SHP77 (cell line): ENCODE data around the gene CHMP2A.

Experiments used
- DNase-seq, 2 experiments: peaks; one replicate each; lab custom pipeline; 2025; lab: John Stamatoyannopoulos, UW

Gene CHMP2A

DNA sequence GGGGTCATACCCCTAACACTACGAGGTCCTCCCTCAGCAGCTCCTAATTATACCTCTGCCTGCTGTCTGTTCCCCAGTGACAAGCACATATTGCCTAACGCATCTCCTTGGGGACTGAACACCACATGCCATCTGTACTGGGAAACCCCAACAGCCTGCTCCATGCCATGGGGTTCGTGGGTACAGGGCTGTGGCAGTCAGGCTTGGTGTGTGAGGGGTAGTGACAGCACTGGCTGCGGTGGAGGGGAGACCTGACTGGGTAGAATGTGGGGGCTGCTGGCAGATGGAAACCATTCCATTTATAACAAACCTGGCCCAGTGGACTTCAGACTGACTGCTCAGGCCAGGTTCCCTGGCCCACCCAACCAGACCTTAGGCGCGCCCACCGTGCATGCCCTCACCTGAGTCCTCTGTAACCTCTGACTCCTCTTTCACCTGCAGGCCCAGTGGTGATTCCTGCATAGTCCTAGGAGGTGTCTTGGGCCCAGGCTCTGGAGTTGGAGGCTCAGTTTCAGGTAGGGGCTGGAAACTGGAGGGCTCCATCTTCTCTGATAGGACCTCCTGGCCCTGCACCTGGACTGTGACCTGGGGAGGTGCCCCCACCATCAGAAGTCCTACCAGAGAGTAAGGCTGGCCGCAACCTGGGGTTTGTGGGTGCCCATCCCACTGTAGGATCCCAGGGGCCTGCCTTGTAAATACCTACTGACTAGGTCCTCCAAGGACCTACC lies 15.2 kb upstream of the CHMP2A start:
- DNase-seq, result no peak

DNA sequence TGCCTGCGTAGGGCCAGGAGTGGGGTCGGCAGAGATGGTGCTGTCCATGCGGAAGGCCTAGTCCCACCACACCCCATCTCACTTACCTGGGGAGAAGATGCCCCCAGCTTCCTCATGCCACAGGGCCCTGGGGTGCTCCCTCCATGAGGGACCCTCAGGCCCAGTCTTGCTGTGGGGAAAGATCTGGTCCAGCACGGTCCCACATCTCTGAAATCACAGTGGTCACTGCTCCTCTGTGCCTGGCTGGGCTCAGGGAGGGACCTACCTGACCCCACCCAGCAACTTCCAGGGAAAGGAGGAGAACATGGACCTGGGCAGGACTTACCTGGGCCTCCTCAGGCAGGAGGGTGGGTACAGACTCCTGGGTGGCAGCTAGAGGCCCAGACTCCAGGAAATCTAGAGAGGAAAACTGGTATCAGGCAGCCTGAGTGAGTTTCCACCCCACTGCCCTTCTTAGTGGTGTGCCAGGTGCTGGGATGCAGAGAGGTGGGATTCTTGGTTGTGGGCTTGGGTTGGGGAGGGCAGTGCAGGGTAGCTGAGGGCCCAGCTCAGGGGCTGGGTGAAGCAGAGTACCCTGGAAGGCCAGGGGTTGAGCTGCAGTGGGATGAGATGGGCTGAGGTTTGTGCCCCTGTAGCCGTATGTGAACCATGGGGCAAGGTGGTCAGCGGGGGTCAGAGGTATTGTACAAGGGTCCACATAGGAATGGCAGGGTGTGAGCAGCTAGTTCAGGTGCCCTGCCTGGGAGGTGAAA lies 14.5 kb upstream of the CHMP2A start:
- DNase-seq, result no peak

DNA sequence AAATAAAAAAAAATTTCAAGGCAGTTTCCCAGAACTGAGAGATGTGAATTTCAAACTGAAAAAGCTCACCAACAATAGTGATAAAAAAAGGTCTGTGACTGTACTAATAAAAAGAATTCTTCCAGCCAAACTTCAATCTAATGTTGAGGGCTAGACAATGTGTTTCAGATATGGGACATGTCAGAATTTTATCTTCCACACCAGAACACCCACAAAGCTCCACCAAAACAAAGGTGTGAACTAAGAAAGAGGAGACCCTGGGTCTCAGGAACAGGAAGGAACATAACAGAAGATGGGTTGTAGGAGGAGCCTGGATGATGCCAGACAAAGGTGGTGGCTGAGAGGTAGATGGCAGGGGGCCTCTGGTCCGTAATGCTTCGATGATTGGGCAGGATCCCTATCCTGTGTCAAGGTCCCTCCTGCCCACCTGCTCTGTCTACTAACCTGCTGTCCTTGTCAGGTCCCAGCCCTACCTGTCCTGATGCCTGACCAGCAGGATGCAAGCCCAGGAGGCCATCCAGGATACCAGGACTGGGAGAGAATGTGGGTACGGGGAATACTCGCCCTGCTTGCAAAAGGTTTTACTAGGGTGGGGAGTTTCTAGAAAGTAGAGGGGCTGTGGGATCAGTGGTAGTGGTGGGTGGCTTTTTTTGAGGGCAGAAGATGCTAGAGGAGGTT lies 13.7 kb upstream of the CHMP2A start:
- DNase-seq, result no peak

DNA sequence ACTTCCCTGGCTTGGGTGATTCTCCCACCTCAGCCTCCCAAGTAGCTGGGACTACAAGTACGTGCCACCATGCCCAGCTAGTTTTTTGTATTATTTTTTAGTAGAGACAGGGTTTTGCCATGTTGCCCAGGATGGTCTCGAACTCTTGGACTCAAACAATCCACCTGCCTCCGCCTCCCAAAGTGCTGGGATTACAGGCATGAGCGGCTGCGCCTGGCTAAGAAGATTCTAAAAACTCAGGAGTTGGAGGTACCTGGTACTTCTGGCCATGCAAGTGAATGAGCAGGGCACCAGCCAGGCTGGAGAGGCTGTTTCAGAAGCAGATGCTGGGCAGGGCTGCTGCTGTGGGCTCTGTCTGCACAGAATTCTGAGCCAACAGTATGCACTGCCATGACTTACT lies 12.1 kb upstream of the CHMP2A start:
- no peak for DNase-seq

DNA sequence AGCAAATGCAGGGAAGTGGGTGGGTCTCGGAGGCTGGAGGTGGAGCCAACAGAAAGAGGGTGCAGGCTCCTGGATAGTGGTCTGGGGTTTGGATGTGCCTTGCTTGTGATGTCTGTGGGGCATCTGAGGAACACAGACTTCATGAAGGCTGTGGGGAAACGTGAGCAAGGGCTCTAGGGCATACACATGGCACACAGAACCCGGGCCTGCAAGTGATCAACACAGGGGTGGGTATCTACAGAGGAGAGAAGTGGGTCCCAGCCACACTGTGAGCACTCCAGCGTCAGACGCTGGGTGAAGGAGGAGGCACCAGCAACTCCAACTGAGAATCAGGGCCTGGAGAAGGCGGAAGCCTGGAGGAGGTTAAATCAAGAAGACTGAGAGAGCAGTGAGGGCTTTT lies 8.9 kb upstream of the CHMP2A start:
- DNase-seq, result no peak

DNA sequence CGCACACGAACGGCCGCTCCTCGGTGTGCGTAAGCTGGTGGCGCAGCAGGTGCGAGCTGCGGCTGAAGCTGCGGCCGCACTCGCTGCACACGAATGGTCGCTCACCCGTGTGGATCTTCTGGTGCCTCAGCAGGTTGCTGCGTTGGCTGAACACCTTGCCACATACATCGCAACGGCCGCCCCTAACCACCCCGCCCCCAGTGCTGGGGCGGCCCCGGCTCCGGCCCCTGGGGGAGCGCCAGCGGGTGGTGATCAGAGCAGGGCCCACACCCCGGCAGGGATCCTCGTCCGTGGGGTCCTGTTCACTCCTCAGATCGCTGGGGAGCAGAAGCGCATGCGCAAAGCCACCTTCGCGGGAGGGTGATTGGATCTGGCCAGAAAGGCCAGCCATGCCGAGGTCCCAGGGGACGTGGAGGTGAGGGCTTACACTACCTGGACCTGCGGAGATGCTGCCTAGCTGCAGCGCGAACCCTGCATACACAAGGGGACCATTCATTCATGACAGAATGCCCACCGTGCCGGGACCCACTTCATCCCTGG lies 8.2 kb upstream of the CHMP2A start:
- no peak for DNase-seq

DNA sequence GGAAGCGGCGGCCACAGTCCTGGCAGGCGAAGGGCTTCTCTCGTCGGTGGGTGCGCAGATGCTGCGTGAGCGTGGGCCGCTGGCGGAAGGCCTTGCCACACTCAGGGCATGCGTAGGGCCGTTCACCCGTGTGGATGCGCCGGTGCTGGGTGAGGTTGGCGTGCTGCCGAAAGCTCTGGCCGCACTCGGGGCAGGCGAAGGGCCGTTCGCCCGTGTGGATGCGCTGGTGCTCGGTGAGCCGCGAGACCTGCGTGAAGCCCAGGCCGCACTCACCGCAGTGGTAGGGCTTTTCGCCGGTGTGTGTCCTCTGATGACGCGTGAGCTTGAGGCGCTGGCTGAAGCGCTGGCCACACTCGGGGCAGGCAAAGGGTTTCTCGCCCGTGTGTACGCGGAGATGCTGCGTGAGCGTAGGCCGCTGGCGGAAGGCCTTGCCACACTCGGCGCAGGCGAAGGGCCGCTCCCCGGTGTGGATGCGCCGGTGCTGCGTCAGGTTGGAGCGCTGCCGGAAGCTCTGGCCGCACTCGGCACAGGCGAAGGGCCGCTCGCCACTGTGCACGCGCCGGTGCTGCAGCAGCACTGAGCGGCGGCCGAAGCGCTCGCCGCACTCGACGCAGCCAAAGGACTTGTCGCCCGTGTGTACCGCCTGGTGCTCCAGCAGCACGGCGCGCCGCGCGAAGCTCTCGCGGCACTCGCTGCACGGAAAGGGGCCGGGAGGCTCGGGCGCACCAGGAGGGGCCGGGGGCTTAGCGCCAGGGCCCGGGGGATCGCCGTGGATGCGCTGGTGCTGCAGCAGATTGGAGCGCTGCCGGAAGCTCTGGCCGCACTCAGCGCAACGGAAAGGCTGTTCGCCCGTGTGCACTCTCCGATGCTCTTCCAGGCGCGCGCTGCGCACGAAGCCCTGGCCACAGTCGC lies 7.5 kb upstream of the CHMP2A start:
- DNase-seq, result no peak

DNA sequence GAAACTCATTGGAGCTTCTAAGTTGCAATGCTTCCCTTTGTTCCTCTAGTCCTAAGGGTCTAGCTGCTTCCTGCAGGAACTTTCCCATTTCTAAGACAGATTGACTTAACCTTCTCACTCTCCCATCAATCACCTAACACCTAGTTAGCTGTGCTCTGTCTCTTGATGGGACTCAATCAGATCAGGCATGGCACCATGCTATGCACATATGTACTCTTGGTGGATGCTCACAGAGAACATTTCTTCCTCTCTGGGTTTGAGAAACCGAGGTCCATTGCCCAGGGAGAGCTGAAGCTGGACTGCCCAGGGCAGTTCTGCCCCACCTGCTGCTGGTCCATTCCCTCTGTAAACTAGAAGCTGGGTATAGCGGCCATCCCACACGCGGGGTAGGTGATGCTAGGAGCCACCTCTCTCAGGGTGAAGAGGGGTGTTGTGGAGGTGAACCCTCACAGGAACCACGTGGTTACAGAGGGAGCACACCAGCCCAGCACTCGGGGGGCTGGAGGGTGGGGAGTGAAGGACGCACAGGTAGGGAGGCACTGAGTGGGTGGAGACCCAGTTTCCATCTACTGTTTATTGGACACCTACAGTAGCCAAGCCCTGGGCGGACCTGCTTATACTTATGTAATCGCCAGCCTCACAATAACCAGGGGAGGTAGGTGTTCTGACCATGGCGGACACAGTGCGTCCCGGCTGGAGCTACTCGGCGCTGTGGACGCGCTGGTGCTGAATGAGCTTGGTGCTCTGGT lies 6.6 kb upstream of the CHMP2A start:
- DNase-seq, result no peak

DNA sequence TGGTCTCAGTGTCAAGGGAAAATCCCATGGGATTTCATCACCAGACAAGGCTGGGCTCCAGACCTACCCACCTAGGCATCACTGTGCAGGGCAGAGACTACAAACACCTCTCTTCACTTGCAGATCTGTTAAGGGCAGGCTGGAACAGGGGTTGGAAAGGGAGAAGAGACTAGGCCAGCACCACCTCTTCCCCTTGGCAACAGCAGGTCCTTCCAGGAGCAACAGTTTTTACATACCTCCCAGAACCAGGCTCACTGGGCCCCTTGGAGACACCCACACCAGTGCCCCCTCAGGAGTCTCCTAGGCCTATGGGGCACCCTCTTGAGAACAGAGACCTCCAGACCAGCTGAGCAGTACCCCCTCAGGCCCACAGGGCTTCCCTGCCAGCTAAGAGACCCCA lies 6.0 kb upstream of the CHMP2A start:
- DNase-seq, result no peak

DNA sequence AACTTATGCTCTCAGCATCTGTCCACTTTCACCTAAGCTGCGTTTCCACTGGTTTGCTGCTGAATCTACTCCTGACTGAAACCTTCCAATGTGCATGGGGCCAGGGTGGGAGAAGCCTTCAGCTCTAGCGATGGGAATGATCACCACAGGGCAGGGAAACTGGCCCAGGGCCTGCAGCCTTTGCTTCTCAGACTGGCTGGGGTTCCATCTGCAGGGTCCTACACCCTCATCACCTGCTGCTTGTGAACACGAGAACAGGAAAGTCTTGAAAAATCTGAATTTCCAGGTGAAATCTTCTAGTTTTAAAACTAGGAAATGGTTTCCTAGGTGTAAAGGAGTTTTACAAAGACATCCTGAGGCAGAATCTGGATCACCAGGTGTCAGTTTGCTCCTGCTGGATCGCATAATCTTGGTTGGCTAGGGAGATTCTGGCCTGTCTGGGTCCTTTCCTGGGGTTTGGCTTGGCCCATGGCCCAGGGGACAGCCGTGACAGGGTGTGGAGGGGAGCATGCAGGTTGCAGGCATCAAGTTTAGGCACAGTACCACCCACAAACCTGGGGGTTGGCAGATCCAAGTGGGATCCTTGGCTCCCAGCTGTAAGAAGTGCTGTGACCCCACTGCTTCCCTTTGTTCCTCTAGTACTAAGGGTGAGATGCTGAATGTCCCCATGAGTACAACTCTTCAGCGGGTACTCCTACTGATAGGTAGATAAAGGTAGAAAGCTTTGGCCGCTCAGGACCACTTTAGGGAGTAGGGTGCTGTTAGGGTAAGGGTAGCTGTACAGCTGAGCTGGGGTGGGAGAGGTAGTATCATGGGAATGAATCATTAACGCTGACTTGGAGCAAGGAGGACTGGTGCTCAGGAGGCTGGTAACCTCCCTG lies 5.3 kb upstream of the CHMP2A start:
- no peak for DNase-seq

DNA sequence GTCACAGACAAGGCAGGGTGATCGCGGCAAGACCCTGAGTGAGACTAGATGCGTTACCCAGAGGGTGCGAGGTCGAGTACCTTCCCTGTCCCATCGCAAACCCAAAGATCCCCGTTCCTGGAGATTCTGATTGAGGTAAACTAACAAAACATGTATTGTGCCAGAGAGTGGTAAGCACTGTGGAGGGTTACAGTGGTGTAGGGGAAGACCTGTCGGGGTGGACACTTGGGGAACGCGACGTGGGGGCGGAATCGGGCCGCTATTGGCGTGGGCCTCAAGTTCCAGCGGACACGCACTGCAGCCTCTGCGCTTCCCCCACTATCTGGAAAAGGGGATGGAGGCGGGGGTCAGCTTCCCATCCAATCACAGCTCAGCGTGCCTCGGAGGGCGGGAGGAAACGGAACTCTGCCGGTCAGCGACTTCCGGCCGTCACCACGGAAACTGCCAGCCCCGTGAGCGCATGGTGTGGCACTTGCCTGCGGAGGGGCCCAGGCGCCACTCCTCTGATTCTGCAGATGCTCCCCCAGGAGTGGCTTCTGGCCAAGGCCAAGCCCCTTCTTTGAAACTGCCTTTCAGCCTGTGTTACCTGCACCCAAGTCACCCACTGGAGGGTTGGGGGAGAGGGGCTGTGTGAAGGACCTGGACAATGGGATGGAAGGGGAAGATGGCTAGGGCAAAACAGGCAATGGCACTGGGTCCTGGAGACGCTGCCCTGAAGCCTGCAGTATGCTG lies 4.5 kb upstream of the CHMP2A start:
- DNase-seq, result no peak

DNA sequence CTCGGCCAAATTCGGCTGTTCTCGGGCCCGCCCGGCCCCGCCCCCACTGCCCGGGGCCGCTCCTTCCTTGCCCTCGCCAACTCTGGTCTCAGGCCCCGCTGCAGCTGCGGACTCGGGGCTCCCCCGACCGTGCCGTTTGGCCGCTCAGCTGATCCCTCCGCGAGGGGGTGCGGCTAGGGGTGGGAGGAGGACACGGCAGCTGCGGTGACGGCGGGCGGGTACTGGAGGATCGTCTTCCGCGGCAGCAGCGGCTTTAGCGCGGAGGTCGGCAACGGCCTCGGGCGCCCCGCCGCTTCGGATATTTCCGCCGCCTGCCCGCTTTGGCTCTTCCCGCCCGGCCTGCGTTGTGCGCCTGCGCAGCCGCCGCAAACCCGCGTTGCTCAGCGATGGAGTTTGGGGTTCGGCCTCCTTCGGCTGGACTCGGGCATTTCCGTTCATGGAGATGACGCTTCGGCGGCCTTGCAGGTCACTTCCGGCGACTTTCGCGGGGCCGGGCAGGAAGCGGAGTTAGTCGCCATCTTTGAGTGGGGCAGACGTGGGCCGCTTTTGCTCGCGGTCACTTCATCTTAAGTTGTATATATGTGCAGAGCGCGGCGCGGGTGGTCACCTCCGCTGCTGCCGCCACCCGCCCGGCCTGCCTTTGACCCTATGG lies 3.8 kb upstream of the CHMP2A start:
- DNase-seq, result no peak

DNA sequence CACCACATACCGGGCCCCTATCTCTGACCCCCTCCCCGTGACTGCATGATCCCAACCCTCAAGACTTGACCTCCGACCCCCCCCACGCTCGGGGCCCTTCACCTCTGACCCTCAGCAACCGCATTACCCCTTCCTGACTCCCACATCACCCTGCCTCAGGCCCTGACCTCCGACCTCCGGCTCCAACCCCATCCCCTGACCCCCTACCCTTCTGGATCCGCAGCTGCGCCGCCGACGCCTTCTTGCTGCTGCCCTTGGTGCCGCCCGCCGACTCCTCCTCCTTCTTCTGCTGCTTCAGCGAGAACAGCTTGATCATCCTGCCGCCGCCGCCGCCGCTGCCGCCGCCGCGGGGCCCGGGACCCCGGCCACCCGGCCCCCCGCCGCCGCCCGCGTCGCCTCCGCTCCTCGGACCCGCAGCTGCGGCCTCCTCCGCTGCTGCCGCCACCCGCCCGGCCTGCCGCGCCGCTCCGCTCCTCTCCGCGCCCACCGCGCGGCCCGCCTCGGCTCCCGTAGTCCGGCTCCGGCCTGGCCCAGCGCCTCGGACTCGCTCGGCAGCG lies 3.2 kb upstream of the CHMP2A start, which contains the start of gene UBE2M:
TSS of gene UBE2M (minus strand) at position 546 of the 557 bp plus-strand sequence. CDS start at position 316, 230 bp downstream.
- no peak for DNase-seq

DNA sequence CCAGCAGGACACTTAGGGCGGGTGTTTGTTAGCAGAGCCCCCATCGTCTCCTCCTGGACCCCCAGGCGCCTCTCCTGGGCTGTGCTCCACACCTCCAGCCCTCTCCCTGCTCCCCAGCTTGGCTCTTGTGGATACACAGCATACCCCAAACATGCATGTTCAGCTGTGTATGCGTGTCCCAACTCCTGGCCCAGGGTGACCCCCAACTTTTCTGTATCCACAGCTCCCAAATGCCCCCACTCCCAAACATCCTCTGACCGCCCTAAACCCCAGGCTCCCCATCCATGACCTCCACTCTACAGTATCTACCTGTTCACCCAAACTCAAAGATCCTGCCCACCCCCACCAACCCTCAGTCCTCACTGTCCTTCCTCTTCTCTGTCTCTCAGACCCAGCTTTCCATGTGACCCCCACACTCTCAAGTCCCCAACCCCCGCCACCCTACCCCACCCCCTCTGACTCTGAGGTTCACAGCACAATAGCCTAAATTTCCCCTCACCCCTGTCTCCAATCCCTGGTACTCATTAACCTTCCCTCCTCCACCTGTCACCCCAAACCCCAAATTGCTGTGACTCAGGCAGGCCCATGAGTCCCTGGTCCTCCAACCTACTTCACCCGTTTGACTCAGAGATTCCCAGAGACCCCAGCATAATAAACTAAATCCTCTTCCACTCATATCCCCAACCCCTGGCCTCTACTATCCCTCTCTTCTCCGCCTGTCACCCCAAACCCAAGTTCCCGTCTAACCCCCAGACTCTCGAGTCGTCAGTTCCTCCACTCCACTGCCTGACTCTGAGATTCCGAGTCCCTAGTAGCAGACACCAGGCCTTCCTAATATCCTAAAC lies 2.5 kb upstream of the CHMP2A start:
- DNase-seq, result no peak

DNA sequence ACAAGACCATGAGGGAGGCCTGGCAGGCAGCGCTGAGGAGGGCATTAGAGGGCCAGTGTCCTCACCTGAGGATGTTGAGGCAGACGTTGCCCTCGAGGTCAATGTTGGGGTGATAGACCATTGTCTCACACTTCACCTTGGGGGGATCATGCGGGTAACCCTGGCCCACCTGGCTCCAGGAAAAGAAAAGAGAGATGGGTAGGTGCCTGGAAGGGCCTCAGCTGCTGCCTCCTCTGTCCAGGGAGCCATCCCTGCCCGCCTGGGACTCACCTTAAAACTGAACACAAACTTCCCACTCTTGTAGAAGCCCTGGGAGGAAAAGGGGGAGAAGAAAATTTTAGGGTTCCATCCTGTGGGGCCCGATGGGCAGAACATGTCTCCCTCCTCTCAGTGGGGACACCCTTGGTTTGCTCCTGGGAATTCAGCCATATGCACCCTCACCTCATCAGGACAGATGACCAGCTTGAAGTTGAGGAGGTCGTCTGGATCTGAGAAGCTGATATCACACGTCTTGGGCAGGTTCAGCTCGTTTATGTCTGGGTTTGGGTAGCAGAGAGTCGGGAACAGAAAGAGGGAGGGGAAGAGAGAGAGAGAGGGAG lies 1.8 kb upstream of the CHMP2A start:
- DNase-seq, result no peak

DNA sequence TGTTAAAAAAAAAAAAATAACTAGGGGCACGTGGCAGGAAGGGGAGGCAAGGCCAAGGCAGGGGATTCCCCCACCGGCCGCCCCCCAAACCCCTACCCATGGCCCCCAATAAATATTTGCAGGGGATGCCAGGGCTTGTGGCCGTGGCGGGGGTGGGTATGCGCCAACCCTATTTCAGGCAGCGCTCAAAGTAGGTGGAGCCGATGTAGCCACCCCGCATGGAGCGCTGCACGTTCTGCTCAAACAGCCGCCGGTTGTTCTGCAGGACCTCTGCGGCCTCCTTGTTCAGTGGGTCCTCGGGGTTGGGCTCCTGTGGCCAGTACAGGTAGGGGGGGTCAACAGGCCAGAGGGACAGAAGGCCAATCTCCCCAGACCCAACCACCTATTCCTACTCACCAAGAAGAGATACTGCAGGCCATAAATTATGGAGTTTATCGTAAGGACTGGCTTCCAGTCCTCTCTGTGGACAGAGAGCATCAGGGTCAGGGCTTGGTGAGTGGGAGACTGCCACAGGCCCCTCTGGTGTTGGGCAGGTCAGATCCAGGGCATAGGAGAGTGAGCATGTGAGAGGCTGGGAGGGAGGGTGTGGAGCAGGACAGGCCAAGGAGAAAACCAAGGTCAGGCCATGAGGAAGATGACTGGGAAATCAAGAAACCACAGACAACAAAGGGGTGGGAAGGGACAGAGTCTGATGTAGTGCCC lies 1.2 kb upstream of the CHMP2A start:
- no peak for DNase-seq
